ENCODE measurements around the gene CBX8.

The CBX8 gene

GRCh38 chr17:79833744-79834564 is 37.1 kb upstream of the CBX8 start:
- no peak for DNase-seq (ENCODE audit: extremely low read depth, low read depth)

DNA sequence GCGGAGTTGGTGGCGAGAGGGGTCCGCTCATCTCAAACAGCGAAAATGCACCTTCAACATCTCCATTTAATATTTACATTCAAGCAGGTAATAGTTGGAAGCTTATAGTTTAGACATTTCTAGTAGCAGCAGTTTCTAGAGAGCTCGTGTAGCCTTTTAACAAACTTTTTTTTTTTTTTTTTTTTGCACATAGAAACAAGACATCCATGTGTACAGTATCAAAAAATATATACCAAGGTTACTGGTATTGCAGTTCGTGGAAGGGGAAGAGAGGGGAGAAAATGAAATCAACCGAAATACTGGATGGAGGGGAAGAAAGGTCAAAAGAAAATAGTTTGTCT is 36.2 kb upstream of the CBX8 start:
- no peak for TF ChIP-seq CTCF (IDR thresholded peaks at IDR 0.05; ENCODE audit: low read depth, low read length)
- no peak for DNase-seq (ENCODE audit: extremely low read depth, low read depth)

More at GRCh38 chr17:79833744-79834564, 37.1 kb upstream of the CBX8 start:
- TF ChIP-seq CTCF (IDR thresholded peaks at IDR 0.05; ENCODE audit: low read depth, low read length) = no peak

GRCh38 chr17:79832218-79833109 is 35.6 kb upstream of the CBX8 start:
- no peak for TF ChIP-seq CTCF (IDR thresholded peaks at IDR 0.05; ENCODE audit: low read depth, low read length)
- no peak for DNase-seq (ENCODE audit: extremely low read depth, low read depth)

DNA sequence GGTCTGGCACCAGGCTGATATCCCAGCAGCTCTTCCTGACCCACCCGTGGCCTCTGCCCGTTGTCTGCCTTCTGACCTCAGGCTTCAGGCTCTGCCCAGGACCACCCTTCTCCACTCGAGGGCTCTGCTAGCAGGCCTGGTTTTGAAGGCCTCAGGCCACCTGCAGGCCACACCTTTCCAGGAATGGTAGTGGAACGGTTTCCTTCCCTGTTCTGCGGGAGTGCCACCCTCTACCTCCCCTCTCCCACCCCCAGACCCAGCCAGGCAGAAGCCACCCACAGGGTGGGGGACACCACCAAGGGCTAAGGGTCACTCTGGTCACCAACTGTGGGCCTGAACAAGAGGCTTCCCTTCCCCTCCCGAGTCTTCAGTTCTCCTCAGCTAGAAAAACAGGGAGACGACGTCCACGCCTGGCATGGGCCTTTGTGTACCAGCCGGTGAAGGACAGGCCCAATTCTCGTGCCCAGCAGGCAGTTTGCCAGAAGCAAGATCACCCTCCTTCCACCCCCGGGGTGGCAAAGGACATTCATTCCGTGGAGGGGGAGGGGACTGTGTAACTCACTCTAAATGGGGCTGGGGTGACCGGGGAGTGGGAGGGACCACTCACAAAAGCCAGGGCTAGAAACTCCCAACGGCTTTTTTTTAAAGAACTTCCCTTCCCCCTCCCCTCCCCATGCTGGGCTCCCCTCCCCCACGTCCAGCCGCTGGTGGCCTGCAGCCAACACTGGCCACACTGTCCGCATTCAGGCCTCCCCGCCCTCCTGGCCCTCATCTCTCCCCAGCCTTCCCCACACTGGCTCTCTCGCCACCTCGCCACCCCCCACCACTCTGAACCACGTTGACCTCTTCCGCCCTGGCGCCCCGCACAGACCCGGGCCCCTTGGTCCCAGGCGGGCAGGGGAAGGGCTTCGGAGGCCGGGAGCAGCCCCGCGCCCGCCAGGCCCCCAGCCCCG is 34.7 kb upstream of the CBX8 start:
- TF ChIP-seq CTCF (IDR thresholded peaks at IDR 0.05; ENCODE audit: low read depth, low read length) = no peak
- DNase-seq (ENCODE audit: extremely low read depth, low read depth) = no peak

- no peak for TF ChIP-seq CTCF (IDR thresholded peaks at IDR 0.05; ENCODE audit: low read depth, low read length)
- DNase-seq (ENCODE audit: extremely low read depth, low read depth) = no peak
Measured at GRCh38 chr17:79830763-79831264, 33.9 kb upstream of the CBX8 start.

- TF ChIP-seq CTCF (IDR thresholded peaks at IDR 0.05; ENCODE audit: low read depth, low read length) = no peak
- no peak for DNase-seq (ENCODE audit: extremely low read depth, low read depth)
Measured at GRCh38 chr17:79830303-79830702, 33.4 kb upstream of the CBX8 start.

All from AG09319 (cell line).